Neural cell (in vitro differentiated cells): ENCODE results near the gene SLC2A13. TPM values are rescaled to one million over a fixed set of nuclear protein-coding genes. Genes with fewer than 3 reads are reported as not detected.

Source experiments
- H2AFZ ChIP-seq: fragments of 200-600, 300-800 bp; sonication (generic), shearing (Covaris generic); 2 replicates; pipeline ENCODE4 v1.6.0; 2014; ENCODE audit warnings: low read depth, mild to moderate bottlenecking, antibody characterized with exemption, low read length, moderate library complexity
- H3F3A ChIP-seq: fragments of 200-600 bp; shearing (Covaris generic); 2 replicates; pipeline ENCODE4 v1.6.1; 2016; ENCODE audit warnings: mild to moderate bottlenecking, moderate library complexity, mixed read lengths, antibody characterized with exemption, low read length; ENCODE audit not compliant: insufficient read depth, poor library complexity, severe bottlenecking
- H3K27ac ChIP-seq: fragments of 200-600, 300-800 bp; sonication (generic), shearing (Covaris generic); 2 replicates; pipeline ENCODE4 v1.5.1; 2014; ENCODE audit warnings: mild to moderate bottlenecking, low read length, moderate library complexity
- H3K27me3 ChIP-seq: fragments of 300-800, 200-600 bp; sonication (generic), shearing (Covaris generic); 2 replicates; pipeline ENCODE4 v1.6.0; 2014; ENCODE audit warnings: mild to moderate bottlenecking, low read depth, low read length, moderate library complexity; ENCODE audit not compliant: insufficient read depth
- H3K36me3 ChIP-seq: fragments of 300-800, 200-600 bp; sonication (generic), shearing (Covaris generic); 2 replicates; pipeline ENCODE4 v1.5.1; 2014; ENCODE audit warnings: mild to moderate bottlenecking, antibody characterized with exemption, low read length, moderate library complexity; ENCODE audit not compliant: insufficient read depth
- H3K4me2 ChIP-seq: fragments of 300-800, 200-600 bp; sonication (generic), shearing (Covaris generic); 2 replicates; pipeline ENCODE4 v1.6.0; 2014; ENCODE audit warnings: mild to moderate bottlenecking, low read length
- H3K4me3 ChIP-seq: fragments of 300-800, 200-600 bp; sonication (generic), shearing (Covaris generic); 2 replicates; pipeline ENCODE4 v1.5.1; 2014; ENCODE audit warnings: mild to moderate bottlenecking, low read length, moderate library complexity
- H3K79me2 ChIP-seq: fragments of 200-600 bp; shearing (Covaris generic); replicated peaks from 2 replicates; pipeline ENCODE4 v1.6.0; 2014; ENCODE audit warnings: mild to moderate bottlenecking, low read length, moderate library complexity; ENCODE audit not compliant: insufficient read depth
- H3K9ac ChIP-seq: fragments of 300-800, 200-600 bp; sonication (generic), shearing (Covaris generic); 2 replicates; pipeline ENCODE4 v1.6.1; 2016; ENCODE audit warnings: mild to moderate bottlenecking, low read length, mixed read lengths
- H3K9me2 ChIP-seq: fragments of 200-600 bp; shearing (Covaris generic); 2 replicates; pipeline ENCODE4 v1.6.1; 2016; ENCODE audit warnings: mild to moderate bottlenecking, low read length, mixed read lengths; ENCODE audit not compliant: insufficient read depth
- H3K9me3 ChIP-seq: fragments of 200-600, 300-800 bp; sonication (generic), shearing (Covaris generic); 2 replicates; pipeline ENCODE4 v1.6.1; 2016; ENCODE audit warnings: mild to moderate bottlenecking, mixed run types, low read length, moderate library complexity, mixed read lengths
- H4K20me1 ChIP-seq: fragments of 200-600 bp; shearing (Covaris generic); 2 replicates; pipeline ENCODE4 v1.6.1; 2016; ENCODE audit warnings: mild to moderate bottlenecking, mixed run types; ENCODE audit not compliant: insufficient read depth
- EP300 ChIP-seq: fragments of 450-650 bp; conservative IDR thresholded peaks from 2 replicates; pipeline ENCODE4 v1.6.1; 2014; ENCODE audit warnings: antibody characterized with exemption, mild to moderate bottlenecking, moderate library complexity; ENCODE audit not compliant: poor library complexity, severe bottlenecking
- EZH2 ChIP-seq: fragments of 200-600, 300-800 bp; shearing (Covaris generic), sonication (generic); IDR thresholded peaks from 2 replicates; pipeline ENCODE4 v1.6.1; 2014; ENCODE audit warnings: antibody characterized with exemption, low read length, borderline replicate concordance, mild to moderate bottlenecking; ENCODE audit not compliant: insufficient read depth, poor library complexity, severe bottlenecking
- MXI1 ChIP-seq: fragments of 450-650 bp; conservative IDR thresholded peaks from 2 replicates; pipeline ENCODE4 v1.6.1; 2014; ENCODE audit warnings: antibody characterized with exemption, mild to moderate bottlenecking; ENCODE audit not compliant: poor library complexity, severe bottlenecking
- POLR2AphosphoS5 ChIP-seq: IDR thresholded peaks from 2 replicates; pipeline ENCODE4 v1.6.1; 2012
- RAD21 ChIP-seq: fragments of 450-650 bp; conservative IDR thresholded peaks from 2 replicates; pipeline ENCODE4 v1.6.1; 2014; ENCODE audit warnings: antibody characterized with exemption, mild to moderate bottlenecking, moderate library complexity
- REST ChIP-seq: IDR thresholded peaks from 2 replicates; pipeline ENCODE4 v1.6.1; 2012; ENCODE audit warnings: borderline replicate concordance
- SMC3 ChIP-seq: fragments of 450-650 bp; conservative IDR thresholded peaks from 2 replicates; pipeline ENCODE4 v1.6.1; 2014; ENCODE audit warnings: antibody characterized with exemption, mild to moderate bottlenecking, moderate library complexity; ENCODE audit not compliant: poor library complexity
- TAF1 ChIP-seq: IDR thresholded peaks from 2 replicates; pipeline ENCODE4 v1.6.1; 2012; ENCODE audit warnings: low read depth
- polyA plus RNA-seq: library from polyadenylated mRNA; depleted of rRNA; stranded (reverse); fragments of >200 nt; gene quantifications from 2 replicates; pipeline ENCODE4 v1.2.3, GENCODE V29; 2014
- TF ChIP-seq, protein P1 (sequence below): fragments of 450-650 bp; IDR thresholded peaks from 2 replicates; pipeline ENCODE4 v1.5.1; 2014; ENCODE audit warnings: antibody characterized with exemption, mild to moderate bottlenecking, moderate library complexity; ENCODE audit not compliant: poor library complexity, severe bottlenecking

The SLC2A13 gene
- polyA plus RNA-seq, 1 donor from 2014 or later = 10.7 TPM

GRCh38 chr12:40013847-40014246, 92.0 kb downstream of the SLC2A13 start:
- H4K20me1 ChIP-seq = no peaks in the 10 kb centered on the region
- H3F3A ChIP-seq = no peaks in the 10 kb centered on the region
- no peak overlapping the region for H3K27ac ChIP-seq
- no peaks in the 10 kb centered on the region for H3K27me3 ChIP-seq
- H3K79me2 ChIP-seq = no peaks in the 10 kb centered on the region
- H3K4me3 ChIP-seq = no peak overlapping the region
- H3K36me3 ChIP-seq = no peaks in the 10 kb centered on the region
- TF ChIP-seq EZH2 (no peak), MXI1 (no peak), REST (no peak), SMC3 (no peak), POLR2AphosphoS5 (no peak)
- TF ChIP-seq, protein P1, sequence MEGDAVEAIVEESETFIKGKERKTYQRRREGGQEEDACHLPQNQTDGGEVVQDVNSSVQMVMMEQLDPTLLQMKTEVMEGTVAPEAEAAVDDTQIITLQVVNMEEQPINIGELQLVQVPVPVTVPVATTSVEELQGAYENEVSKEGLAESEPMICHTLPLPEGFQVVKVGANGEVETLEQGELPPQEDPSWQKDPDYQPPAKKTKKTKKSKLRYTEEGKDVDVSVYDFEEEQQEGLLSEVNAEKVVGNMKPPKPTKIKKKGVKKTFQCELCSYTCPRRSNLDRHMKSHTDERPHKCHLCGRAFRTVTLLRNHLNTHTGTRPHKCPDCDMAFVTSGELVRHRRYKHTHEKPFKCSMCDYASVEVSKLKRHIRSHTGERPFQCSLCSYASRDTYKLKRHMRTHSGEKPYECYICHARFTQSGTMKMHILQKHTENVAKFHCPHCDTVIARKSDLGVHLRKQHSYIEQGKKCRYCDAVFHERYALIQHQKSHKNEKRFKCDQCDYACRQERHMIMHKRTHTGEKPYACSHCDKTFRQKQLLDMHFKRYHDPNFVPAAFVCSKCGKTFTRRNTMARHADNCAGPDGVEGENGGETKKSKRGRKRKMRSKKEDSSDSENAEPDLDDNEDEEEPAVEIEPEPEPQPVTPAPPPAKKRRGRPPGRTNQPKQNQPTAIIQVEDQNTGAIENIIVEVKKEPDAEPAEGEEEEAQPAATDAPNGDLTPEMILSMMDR = no peak
- no peak overlapping the region for H2AFZ ChIP-seq
- no peak overlapping the region for H3K9ac ChIP-seq
- no peaks in the 10 kb centered on the region for H3K9me2 ChIP-seq
- H3K9me3 ChIP-seq = no peaks in the 10 kb centered on the region
- no peak overlapping the region for H3K4me2 ChIP-seq

- no peak for TF ChIP-seq RAD21
- TF ChIP-seq, protein P1 = no peak
- no peak for TF ChIP-seq TAF1
- TF ChIP-seq SMC3 = no peak
- TF ChIP-seq EP300 = no peak
- no peak for TF ChIP-seq POLR2AphosphoS5
- no peak for TF ChIP-seq REST
- no peak for TF ChIP-seq MXI1
- no peak for TF ChIP-seq EZH2
- Histone ChIP-seq H3K4me3 (no peak overlapping the region), H3K4me2 (no peak overlapping the region)
These were observed 92.6 kb downstream of the SLC2A13 start for GRCh38 chr12:40013292-40013691.

More at GRCh38 chr12:40013292-40013691, 92.6 kb downstream of the SLC2A13 start:
- H3K27ac ChIP-seq = no peak overlapping the region
- H3K9ac ChIP-seq = no peak overlapping the region
- no peaks in the 10 kb centered on the region for H4K20me1 ChIP-seq
- H2AFZ ChIP-seq = no peak overlapping the region
- H3K79me2 ChIP-seq = no peaks in the 10 kb centered on the region
- H3F3A ChIP-seq = no peaks in the 10 kb centered on the region
- H3K36me3 ChIP-seq = no peaks in the 10 kb centered on the region
- no peaks in the 10 kb centered on the region for H3K9me3 ChIP-seq
- no peaks in the 10 kb centered on the region for H3K27me3 ChIP-seq
- no peaks in the 10 kb centered on the region for H3K9me2 ChIP-seq
